Testis (tissue), 2 donors: Measurements from ENCODE around the gene MMADHC.

Experiments
- CTCF ChIP-seq, 3 experiments: fragments of 450-650 bp in 2 of 3; fragments of 200-600 bp in 1 of 3; sonication (generic) in 1 of 3; IDR thresholded peaks; one replicate each; pipeline ENCODE4 v1.5.1; 2016 to 2019; ENCODE audit warnings: antibody characterized with exemption in 3 of 3, mild to moderate bottlenecking in 2 of 3, moderate library complexity in 1 of 3
- POLR2A ChIP-seq: fragments of 450-650 bp; IDR thresholded peaks from one replicate; pipeline ENCODE4 v1.6.1; 2017; ENCODE audit warnings: antibody characterized with exemption, mild to moderate bottlenecking, moderate library complexity

- no peak for TF ChIP-seq CTCF (IDR thresholded peaks at IDR 0.05)
- TF ChIP-seq POLR2A, result no peak
These were observed 38.1 kb upstream of the MMADHC start for GRCh38 chr2:149625671-149626070.
